GM15510 (cell line): ENCODE data around the gene TRIM62.

Experiments
- POLR2A ChIP-seq: IDR thresholded peaks from 3 replicates; pipeline ENCODE4 v1.6.1; 2011; ENCODE audit warnings: borderline replicate concordance; ENCODE audit not compliant: insufficient read length; ENCODE audit errors: extremely low read depth

The TRIM62 gene

DNA sequence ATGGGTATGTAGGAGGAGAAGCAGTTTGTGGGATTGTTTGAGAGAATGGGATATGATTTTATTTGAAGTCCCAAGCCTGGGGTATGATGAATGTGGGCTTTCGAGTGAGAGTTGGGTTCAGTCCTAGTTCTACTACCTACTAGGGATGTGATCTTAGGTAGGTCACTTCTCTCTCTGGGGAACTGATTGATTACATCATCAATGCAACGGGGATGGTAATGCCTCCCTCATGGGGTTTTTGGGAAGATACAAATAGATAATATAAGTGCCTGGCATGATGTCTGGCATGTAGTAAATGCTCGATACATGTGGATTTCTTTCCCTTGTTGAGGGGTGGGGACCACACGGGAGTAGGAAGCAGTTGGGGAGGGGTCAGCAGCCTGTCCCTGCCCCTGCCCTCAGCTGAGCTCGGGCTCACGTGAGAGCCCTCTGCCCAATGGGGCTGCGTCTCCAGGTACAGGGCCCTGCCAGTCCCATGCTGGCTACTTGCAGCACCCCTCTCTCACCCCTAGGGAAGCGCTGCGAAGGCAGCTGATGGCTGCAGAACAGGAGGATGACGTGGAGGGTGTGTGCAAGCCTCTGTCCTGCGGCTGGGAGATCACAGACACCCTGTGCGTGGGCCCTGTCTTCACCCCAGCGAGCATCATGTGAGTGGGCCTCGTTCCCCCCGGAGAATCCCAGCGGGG, 62.2 kb downstream of the TRIM62 start:
- no peak for TF ChIP-seq POLR2A

DNA sequence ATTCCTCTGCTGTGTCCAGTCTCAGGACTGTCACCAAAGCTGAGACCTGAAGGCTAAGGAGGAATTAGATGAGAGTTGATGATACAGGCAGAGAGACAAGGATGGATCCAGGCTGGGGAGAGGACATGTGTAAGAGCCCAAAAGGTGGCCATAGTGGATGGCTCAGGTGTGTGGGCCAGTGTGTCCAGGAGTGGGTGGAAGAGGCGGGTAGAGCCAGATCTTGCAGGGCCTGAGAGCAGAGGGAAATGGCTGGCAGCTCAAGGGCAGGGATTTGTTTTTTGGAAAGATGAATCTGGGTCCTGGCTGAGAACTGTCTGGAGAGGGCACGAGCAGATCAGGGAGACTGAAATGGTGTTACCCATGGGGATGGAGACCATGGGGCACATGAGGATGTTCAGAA, 62.8 kb downstream of the TRIM62 start:
- TF ChIP-seq POLR2A = no peak

DNA sequence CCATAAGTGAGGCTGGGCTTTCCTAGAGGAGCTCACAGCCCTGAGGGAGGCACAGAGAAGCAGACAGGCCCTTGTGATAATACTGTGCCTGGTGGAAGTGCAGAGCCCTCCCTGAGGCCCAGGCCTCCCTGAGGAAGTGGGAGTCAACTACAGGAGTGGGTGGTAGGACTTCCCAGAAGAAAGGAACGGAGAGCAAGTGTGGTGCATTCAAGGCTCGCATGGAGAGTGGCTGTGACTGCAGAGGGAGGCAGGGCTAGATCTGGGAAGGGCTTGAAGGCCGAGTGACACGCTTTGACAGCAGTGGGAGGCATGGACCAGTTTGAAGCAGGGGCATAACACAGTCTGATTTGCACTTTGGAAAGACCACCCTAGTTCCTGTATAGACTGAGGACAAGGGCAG, 63.6 kb downstream of the TRIM62 start:
- TF ChIP-seq POLR2A = no peak

DNA sequence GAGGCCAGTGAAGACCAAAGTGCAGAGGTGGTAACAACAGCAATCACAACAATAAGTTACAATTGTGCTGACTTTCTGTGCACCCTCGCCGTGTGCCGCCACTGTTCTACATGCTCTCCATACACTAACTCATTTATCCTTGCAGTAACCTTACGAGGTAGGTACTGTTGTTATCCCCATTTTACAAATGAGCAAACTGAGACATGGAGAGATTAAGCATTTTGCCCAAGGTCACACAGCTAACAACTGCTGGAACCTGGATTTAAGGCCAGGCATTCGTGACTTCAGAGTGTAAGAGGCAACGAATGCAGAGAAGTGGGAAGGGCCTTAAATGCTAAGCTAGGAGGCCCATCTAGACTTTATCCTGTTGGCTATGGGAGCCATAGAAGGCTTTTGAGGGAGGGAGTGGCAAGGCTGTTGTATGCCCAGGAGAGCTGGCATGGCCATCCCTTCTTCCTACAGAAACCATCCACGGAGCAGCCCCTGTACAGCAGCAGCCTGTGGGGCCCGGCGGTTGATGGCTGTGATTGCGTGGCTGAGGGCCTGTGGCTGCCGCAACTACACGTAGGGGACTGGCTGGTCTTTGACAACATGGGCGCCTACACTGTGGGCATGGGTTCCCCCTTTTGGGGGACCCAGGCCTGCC, 64.3 kb downstream of the TRIM62 start:
- no peak for TF ChIP-seq POLR2A

DNA sequence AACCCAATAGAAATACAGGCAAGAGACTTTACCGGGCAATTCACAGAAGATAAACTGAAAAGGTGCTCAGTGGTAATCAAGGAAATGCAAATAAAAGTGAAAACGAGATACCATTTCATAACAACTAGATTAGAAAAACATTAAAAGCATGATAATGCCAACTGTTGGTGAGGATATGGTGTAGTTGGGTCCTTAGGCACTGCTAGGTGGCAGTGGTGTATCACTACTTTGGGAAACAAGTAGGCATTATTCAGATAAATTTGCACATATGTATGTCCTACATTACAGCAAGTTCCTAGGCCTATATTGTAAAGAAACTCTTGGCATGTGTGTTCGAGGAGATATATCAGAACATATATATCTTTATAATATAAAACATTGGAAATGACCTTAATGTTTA, 69.9 kb downstream of the TRIM62 start:
- TF ChIP-seq POLR2A = no peak

DNA sequence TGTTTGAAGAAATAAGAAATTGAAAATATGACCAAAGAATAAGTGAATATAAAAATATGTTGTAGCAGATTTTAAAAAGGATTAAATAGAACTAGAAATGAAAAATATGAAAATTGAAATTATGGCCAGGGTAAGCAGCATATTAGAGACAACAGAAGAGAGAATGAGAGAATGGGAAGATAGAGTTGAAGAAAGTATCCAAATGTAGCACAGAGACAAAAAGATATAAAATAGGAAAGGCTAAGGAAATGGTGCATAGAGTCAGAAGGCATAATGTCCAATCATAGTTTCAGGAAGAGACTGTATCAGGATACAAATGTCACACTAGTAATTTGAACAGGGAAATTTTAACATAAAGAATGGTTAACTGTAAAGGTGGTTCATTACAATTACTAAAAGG, 71.4 kb downstream of the TRIM62 start:
- no peak for TF ChIP-seq POLR2A

DNA sequence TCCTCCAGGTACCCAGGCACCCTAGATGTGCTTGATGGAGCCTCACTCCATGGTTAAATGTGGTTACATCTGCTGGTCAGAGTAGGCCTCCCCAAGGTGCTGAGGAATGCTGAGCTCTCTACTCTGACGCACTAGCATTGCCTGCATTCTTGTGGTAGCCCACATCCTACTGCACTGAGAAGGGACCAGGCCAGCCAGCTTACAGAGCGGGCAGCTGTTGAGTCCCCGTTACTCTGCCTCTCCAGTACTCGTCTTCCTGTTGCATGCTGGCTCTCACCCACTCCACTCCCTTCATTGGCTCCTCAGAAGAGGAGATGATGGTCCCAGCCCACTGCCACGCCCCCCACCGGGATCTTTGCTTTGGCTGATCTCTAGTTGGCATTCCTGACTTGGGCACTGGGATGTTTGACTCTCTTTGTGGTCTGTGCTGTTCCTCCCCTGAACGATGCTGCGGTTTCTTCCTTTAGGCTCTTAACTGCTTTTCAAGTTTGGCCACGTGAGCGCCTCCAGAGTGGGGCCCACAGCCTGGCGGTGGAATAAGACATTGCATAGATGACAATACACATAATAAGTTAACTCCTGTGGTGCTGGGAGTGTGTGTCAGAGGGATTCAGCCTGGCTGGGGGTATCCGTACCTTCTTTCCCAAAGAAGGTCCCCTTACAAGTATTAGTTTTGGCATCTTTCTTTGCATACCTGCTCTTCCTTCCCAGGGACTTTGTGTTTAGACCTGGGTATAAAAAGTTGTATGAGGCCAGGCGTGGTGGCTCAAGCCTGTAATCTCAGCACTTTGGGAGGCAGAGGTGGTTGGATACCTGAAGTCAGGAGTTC, 82.3 kb downstream of the TRIM62 start:
- no peak for TF ChIP-seq POLR2A

DNA sequence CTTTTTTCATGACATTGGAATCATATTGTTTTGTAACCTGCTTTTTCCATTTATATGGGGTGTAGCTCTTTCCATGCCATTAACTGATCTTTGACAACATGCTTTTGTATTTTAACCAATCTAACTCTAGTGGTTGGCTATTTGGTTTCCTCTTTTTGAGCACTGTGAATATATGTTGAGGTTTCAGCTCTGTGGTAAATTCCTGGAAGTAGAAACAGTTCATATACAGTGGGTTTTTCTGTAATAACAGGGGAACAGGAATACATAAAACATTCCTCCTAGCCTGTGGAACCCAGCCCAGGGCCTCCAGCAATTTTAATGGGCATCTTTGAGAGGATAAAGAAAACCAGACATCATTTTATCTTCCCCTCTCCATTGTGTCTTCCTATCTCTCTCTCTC, 83.5 kb downstream of the TRIM62 start:
- TF ChIP-seq POLR2A = no peak

DNA sequence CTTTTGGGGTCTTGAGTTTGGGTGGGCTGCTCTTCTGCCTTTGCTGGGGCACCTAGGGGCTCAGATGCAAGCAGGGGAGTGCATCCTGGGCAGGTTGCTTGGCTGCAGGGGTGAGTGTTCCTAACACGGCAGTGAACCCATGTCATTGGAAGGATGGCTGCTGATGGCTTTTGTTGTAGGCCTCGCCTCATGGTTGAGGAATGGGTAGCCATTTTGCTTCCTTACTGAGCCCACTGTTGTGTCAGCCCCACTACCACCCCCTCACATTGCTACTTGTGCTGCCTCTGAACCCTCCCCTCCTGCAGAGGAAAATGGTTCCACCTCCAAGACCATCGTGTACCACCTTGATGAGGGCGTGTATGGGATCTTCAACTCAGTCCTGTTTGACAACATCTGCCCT, 84.1 kb downstream of the TRIM62 start:
- TF ChIP-seq POLR2A = no peak

DNA sequence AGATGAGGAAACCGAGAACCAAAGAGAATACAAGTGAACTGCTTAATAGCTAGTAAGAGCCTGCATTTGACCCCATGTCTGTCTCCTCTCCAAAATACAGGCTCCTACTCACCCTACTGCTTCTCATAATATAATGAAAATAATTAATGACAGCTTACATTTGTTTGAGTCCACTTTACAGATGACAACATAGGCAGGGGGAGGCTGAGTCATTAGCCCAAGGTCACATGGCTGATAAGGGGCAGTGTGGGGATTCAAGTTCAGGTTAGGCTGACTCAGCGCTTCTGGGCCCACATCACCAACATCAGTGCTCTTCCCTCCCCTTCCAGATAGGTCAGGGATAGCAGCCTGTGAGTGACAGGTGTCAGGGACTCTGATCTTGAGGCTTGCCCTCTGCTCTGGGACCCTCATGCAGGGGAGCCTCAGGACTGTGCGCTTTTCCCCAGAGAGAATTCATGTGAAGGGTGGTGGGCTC, 84.7 kb downstream of the TRIM62 start:
- no peak for TF ChIP-seq POLR2A

DNA sequence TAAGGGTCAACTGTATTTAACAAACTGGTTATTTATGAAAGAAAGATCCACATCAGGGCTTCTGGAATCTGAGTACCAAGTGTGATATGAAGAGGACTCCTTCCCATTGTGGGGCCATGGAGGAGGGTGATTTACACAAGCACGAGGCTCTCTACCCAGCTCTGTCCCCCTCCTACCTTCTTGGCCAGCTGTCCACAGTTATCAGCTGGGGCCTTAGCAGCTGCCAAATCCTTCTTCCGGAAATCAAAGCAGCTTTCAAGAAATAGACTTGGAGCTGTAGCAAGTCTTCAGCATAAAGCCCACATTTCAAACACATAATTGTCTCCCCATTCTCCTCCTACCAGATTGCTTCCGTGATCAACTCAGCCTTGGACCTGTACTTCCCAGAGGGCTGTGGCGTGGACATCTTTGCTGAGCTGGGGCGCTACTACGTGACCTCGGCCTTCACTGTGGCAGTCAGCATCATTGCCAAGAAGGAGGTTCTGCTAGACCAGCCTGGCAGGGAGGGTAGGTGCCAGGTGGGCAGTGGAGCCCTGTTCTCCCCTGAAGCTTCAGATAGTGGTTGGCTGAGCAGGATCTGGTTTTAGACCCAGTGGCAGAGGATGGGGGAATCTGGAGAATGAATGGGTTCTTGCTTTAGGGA, 85.4 kb downstream of the TRIM62 start:
- TF ChIP-seq POLR2A = no peak
